Prostate gland (tissue), 2 donors: Measurements from ENCODE around the gene COMMD7. TPM values are rescaled to one million over a fixed set of nuclear protein-coding genes. Genes with fewer than 3 reads are reported as not detected.

Source experiments
- DNase-seq: peaks from one replicate; pipeline ENCODE4 v3.0.0-alpha.2; 2019; ENCODE audit warnings: low spot score
- H3K27ac ChIP-seq, 2 donors: fragments of 200-600 bp; sonication (generic); 2 replicates each; pipeline ENCODE4 v1.5.1; 2017 to 2019
- H3K27me3 ChIP-seq: fragments of 200-600 bp; sonication (generic); replicated peaks from 2 replicates; pipeline ENCODE4 v1.5.1; 2019; ENCODE audit not compliant: insufficient read depth
- H3K36me3 ChIP-seq, 2 donors: fragments of 200-600 bp; sonication (generic); 1 replicate in 1 of 2; 2 replicates in 1 of 2; pipeline versions ENCODE4 v1.5.1 to v1.8.1; 2017 to 2019
- H3K4me1 ChIP-seq: fragments of 200-600 bp; sonication (generic); replicated peaks from 2 replicates; pipeline ENCODE4 v1.5.1; 2019
- H3K4me3 ChIP-seq, 2 donors: fragments of 200-600 bp; sonication (generic); 2 replicates each; pipeline ENCODE4 v1.5.1; 2017 to 2019
- H3K9me3 ChIP-seq: fragments of 200-600 bp; sonication (generic); 2 replicates; pipeline ENCODE4 v1.5.1; 2017
- CTCF ChIP-seq, 4 experiments: fragments of 200-600 bp in 2 of 4; fragments of 450-650 bp in 2 of 4; sonication (generic) in 2 of 4; IDR thresholded peaks; 1 replicate in 3 of 4; 2 replicates in 1 of 4; pipeline ENCODE4 v1.5.1; 2016 to 2019; ENCODE audit warnings: antibody characterized with exemption in 4 of 4, mild to moderate bottlenecking in 2 of 4, moderate library complexity in 2 of 4
- POLR2A ChIP-seq: fragments of 450-650 bp; IDR thresholded peaks from one replicate; pipeline ENCODE4 v1.6.1; 2016; ENCODE audit warnings: antibody characterized with exemption, mild to moderate bottlenecking
- POLR2AphosphoS5 ChIP-seq: sonication (generic); formaldehyde crosslinking; IDR thresholded peaks from one replicate; pipeline ENCODE4 v1.6.1; 2017; ENCODE audit warnings: antibody characterized with exemption
- WGBS: methylation state at CpG from one replicate; pipeline ENCODE4 v1.1.5; 2018; 5-methylcytosine and 5-hydroxymethylcytosine counted together
- intact Hi-C: fragments of 100-400 bp; cut with DNase I; formaldehyde crosslinking; loops from one replicate; pipeline ENCODE4 v1.14.2; 2022
- total RNA-seq, 2 donors: library from RNA; depleted of rRNA; stranded (reverse); fragments of >200 nt; gene quantifications; one replicate each; pipeline ENCODE4 v1.1.0, GENCODE V29; 2016

The COMMD7 gene
- total RNA-seq, 2 donors from 2014 or later, result 26.3 to 48.3 TPM

DNA sequence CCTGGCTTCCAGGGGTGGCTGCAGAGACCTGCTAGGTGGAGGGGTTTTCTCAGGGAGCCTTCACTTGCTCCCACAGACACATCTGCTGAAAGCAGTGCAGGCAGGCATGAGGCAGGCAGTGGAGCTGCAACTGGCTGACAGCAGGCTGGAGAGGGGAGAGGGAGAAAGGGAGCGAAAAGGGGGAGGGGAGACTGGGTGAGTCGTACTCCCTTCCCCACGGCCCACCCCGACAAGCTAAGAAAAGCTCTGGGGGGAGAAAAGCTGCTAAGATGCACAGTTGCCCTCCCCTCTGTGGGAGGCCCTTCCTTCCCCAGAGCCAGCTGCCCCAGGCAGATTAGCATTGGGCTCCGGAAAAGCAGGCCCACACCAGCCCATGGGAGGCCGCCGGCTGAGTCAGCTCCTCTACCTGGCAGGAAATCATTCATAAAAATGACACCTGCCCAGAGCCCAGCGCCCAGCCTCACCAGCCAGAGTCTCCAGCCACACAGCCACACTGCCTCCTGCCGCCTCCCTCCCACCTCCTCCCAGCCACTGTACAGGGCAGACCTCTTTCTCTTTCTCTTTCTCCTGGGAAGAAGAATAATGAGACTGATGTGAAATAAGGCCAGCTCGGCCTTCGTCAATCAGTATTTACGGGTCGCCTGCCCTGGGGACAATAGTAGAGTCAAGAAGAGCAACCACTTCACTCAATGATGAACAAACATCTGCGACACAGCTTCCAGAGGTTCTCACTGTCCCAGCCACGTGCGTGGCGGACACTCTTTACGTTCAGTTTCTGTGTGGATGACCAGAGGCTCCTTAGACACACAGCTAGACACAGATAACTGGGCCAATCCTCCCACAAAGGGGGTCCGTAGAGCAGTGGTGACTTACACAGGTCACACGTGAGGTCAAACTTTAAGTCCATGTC, 61.8 kb downstream of the COMMD7 start:
- TF ChIP-seq POLR2A (no peak), POLR2AphosphoS5 (no peak), CTCF (IDR thresholded peaks at IDR 0.05) (no peak)
- Histone ChIP-seq H3K27me3 (no peaks in the 10 kb centered on the region), H3K36me3 (no peaks in the 10 kb centered on the region), H3K4me3 (no peak overlapping the region), H3K9me3 (no peaks in the 10 kb centered on the region), H3K4me1 (no peaks in the 10 kb centered on the region), H3K27ac (no peak overlapping the region)
- intact Hi-C loops, result no loop called here
- WGBS, result 43% methylated on average over 20 of the region's 20 CpGs
- peak; percentile 9 for DNase-seq

DNA sequence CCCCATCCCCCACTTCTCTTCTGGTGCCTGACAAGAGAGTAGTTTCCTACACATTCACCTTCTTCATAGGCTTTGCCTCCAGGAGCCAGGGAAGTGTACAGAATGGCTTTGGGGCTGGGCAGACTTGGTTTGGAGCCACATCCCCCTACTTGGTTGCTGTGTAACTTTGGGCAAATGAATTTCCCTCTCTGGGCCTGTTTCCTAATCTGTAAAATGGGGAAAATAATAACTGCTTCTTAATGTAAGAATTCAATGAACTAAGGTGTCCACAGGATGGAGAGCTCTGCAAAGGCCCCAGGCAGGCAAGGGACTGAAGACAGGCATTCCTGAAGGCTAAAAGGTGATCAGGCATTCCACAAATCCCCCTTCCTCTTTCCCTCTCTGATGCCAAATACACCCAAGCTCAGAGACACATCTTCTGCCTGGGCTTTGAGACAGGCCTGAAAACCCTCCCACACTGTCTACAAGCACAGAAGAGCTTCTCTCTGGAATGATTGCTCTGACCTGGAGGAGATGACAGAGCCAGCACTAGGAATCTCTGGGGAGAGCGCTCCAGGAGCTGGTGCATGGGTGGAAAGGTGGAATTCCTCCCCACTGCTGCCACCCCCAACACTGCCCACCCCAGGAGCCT, 62.6 kb downstream of the COMMD7 start:
- Histone ChIP-seq H3K36me3 (no peaks in the 10 kb centered on the region), H3K27me3 (no peaks in the 10 kb centered on the region), H3K4me3 (no peak overlapping the region), H3K9me3 (no peaks in the 10 kb centered on the region), H3K27ac (no peak overlapping the region), H3K4me1 (no peaks in the 10 kb centered on the region)
- TF ChIP-seq POLR2AphosphoS5 (no peak), POLR2A (no peak), CTCF (IDR thresholded peaks at IDR 0.05) (no peak)
- intact Hi-C loops, result no loop called here
- WGBS, result 78% methylated on average over 1 of the region's 1 CpG
- DNase-seq, result no peak

DNA sequence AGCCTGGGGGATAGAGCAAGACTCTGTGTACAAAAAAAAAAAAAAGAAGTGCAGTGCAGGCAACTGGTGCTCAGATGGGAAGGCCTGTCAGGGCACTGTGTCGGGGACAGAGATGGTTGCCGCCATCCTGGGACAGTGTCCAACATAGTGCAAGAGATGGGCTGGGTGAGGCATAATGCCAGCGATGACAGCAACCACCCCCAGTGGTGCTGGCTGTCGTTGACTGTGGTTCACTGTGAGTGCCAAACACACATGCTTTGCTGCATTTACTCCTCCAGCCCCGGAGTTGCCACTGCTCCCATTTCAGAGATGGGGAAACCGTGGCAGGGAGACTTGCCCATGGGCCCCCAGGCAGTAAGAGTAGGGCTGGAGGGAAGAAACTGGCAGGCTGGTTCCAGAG, 64.3 kb downstream of the COMMD7 start:
- DNase-seq, result peak; percentile 38
- no peak for TF ChIP-seq POLR2A
- no peak for TF ChIP-seq POLR2AphosphoS5
- no peak for TF ChIP-seq CTCF (IDR thresholded peaks at IDR 0.05)
- 34% methylated on average over 6 of the region's 6 CpGs for whole genome bisulfite sequencing
- no peak overlapping the region for H3K4me3 ChIP-seq
- no peaks in the 10 kb centered on the region for H3K4me1 ChIP-seq
- H3K27ac ChIP-seq, result no peak overlapping the region
- no peaks in the 10 kb centered on the region for H3K27me3 ChIP-seq
- intact Hi-C loops, result no loop called here
- no peaks in the 10 kb centered on the region for H3K36me3 ChIP-seq
- no peaks in the 10 kb centered on the region for H3K9me3 ChIP-seq

- WGBS, result 68% methylated on average over 13 of the region's 13 CpGs
- Histone ChIP-seq H3K27me3 (no peaks in the 10 kb centered on the region), H3K4me1 (no peaks in the 10 kb centered on the region), H3K27ac (no peak overlapping the region), H3K4me3 (no peak overlapping the region), H3K9me3 (no peaks in the 10 kb centered on the region), H3K36me3 (no peaks in the 10 kb centered on the region)
- DNase-seq, result no peak
- no peak for TF ChIP-seq POLR2A
- no peak for TF ChIP-seq POLR2AphosphoS5
- TF ChIP-seq CTCF (IDR thresholded peaks at IDR 0.05), result no peak
- intact Hi-C loops, result no loop called here
Measured at GRCh38 chr20:32675223-32675975, 67.9 kb downstream of the COMMD7 start.
